ENCODE data around the gene MDP1. TPM values are rescaled to one million over a fixed set of nuclear protein-coding genes. Genes with fewer than 3 reads are reported as not detected.
"Not testable (repeated sequence)": the region's sequence is repeated elsewhere in the genome, so short reads cannot be mapped to it uniquely, and the experiment has no call there.

MDP1 gene
- total RNA-seq, 1 experiment from 2014 or later = 18.8 TPM

DNA sequence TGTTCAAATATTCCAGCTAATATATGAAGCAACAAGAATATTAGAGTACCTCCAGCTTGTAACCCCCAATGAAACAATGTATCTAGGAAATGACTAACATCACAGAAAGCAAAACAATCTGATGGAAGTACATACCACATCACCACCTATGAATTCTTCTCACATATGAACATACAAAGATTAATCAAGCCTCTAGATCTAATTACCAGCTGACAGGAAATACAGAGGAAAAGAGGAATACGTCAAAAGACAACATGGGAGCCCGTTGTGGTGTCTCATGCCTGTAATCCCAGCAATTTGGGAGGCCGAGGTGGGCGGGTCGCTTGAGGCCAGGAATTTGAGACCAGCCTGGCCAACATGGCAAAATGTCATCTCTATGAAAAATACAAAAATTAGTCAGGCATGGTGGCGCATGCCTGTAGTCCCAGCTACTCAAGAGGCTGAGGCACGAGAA lies 8.8 kb upstream of the MDP1 start:
- Mint-ChIP-seq H3K27ac (peak overlapping the region in 1 of 3 experiments; percentile 65; a peak in 3 of 7 replicates), H3K36me3 (ENCODE audit: insufficient read depth in 1 of 3, low read depth in 3 of 3) (peaks cover 7 to 24% (median 18%) of the 10 kb centered on the region in 3 experiments; a peak in 6 of 7 replicates), H3K4me1 (no peaks in the 10 kb centered on the region), H3K9me3 (no peaks in the 10 kb centered on the region), H3K4me3 (no peak overlapping the region), H3K27me3 (ENCODE audit: low read depth) (no peaks in the 10 kb centered on the region)
- no peaks in the 10 kb centered on the region for H3K4me1 ChIP-seq (ENCODE audit: insufficient read depth, low read length)
- WGBS (ENCODE audit: extremely low coverage, insufficient read length, low lambda C conversion rate) = no CpG with 5 or more reads among the region's 7 CpGs
- no peak for DNase-seq
- no peak overlapping the region for H2AK5ac ChIP-seq (ENCODE audit: insufficient read length, low read length)
- H3K23me2 ChIP-seq (ENCODE audit: insufficient read length, low read depth, low read length, poor library complexity, severe bottlenecking) = no peaks in the 10 kb centered on the region
- H3K9ac ChIP-seq (ENCODE audit: extremely low read depth, insufficient read length, low read length) = no peak overlapping the region
- no peak overlapping the region for H3K23ac ChIP-seq (ENCODE audit: insufficient read length, low read depth, low read length)
- no peaks in the 10 kb centered on the region for H4K20me1 ChIP-seq (ENCODE audit: control insufficient read depth, insufficient read depth, insufficient read length)
- peaks cover 5% of the 10 kb centered on the region; the same call in 1 of the 2 replicates for H3K79me2 ChIP-seq (ENCODE audit: insufficient read depth, low read length)
- no peak overlapping the region for H2BK5ac ChIP-seq (ENCODE audit: insufficient read length, low read length)
- H3K27me3 ChIP-seq (ENCODE audit: insufficient read depth, low read length) = no peaks in the 10 kb centered on the region
- H2AFZ ChIP-seq (ENCODE audit: low read length) = no peak overlapping the region
- H4K91ac ChIP-seq (ENCODE audit: insufficient read length, low read depth, low read length) = no peak overlapping the region
- no peak overlapping the region for H2BK120ac ChIP-seq (ENCODE audit: low read depth, low read length, poor library complexity, severe bottlenecking)
- H3K79me1 ChIP-seq (ENCODE audit: insufficient read depth, low read depth, low read length, poor library complexity, severe bottlenecking) = peaks cover 15% of the 10 kb centered on the region
- TF ChIP-seq, protein P1, sequence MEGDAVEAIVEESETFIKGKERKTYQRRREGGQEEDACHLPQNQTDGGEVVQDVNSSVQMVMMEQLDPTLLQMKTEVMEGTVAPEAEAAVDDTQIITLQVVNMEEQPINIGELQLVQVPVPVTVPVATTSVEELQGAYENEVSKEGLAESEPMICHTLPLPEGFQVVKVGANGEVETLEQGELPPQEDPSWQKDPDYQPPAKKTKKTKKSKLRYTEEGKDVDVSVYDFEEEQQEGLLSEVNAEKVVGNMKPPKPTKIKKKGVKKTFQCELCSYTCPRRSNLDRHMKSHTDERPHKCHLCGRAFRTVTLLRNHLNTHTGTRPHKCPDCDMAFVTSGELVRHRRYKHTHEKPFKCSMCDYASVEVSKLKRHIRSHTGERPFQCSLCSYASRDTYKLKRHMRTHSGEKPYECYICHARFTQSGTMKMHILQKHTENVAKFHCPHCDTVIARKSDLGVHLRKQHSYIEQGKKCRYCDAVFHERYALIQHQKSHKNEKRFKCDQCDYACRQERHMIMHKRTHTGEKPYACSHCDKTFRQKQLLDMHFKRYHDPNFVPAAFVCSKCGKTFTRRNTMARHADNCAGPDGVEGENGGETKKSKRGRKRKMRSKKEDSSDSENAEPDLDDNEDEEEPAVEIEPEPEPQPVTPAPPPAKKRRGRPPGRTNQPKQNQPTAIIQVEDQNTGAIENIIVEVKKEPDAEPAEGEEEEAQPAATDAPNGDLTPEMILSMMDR (conservative IDR thresholded peaks at IDR 0.05) = no peak
- no peak overlapping the region for H3K4ac ChIP-seq (ENCODE audit: low read depth, low read length)
- H3K27ac ChIP-seq (ENCODE audit: insufficient read length, low read depth, low read length) = no peak overlapping the region
- H4K5ac ChIP-seq (ENCODE audit: insufficient read length, low read depth, low read length) = no peak overlapping the region
- H3K9me3 ChIP-seq (ENCODE audit: control insufficient read depth, low read depth, low read length) = no peaks in the 10 kb centered on the region
- no peak overlapping the region for H3K4me2 ChIP-seq (ENCODE audit: insufficient read depth, insufficient read length, low read length)
- H2BK15ac ChIP-seq (ENCODE audit: low read depth, low read length) = no peak overlapping the region
- H2BK20ac ChIP-seq (ENCODE audit: low read depth, low read length, poor library complexity, severe bottlenecking) = no peak overlapping the region
- no peak overlapping the region for H4K8ac ChIP-seq (replicated peaks; ENCODE audit: insufficient read length, low read depth, low read length)
- no peak overlapping the region for H3T11ph ChIP-seq (ENCODE audit: low read length)
- H3K14ac ChIP-seq (ENCODE audit: insufficient read depth, low read length) = no peak overlapping the region
- H3K18ac ChIP-seq (ENCODE audit: insufficient read length, low read depth, low read length) = no peak overlapping the region
- no peak overlapping the region for H2BK12ac ChIP-seq (ENCODE audit: insufficient read length, low read depth, low read length)
- no peak overlapping the region for H3K56ac ChIP-seq (ENCODE audit: insufficient read length, low read depth, low read length)

GRCh38 chr14:24222987-24223386 lies 7.1 kb upstream of the MDP1 start:
- H3K4ac ChIP-seq (ENCODE audit: low read depth, low read length); H3K23me2 ChIP-seq (ENCODE audit: insufficient read length, low read depth, low read length, poor library complexity, severe bottlenecking); H3K79me2 ChIP-seq (ENCODE audit: insufficient read depth, low read length); H3K27ac ChIP-seq (ENCODE audit: insufficient read length, low read depth, low read length); H3T11ph ChIP-seq (ENCODE audit: low read length); H4K8ac ChIP-seq (replicated peaks; ENCODE audit: insufficient read length, low read depth, low read length); H3K4me2 ChIP-seq (ENCODE audit: insufficient read depth, insufficient read length, low read length); H3K23ac ChIP-seq (ENCODE audit: insufficient read length, low read depth, low read length); H3K14ac ChIP-seq (ENCODE audit: insufficient read depth, low read length); H2BK15ac ChIP-seq (ENCODE audit: low read depth, low read length); H4K91ac ChIP-seq (ENCODE audit: insufficient read length, low read depth, low read length); H3K4me3 Mint-ChIP-seq; H3K9me3 Mint-ChIP-seq; H4K5ac ChIP-seq (ENCODE audit: insufficient read length, low read depth, low read length); H3K27me3 ChIP-seq (ENCODE audit: insufficient read depth, low read length); H2BK12ac ChIP-seq (ENCODE audit: insufficient read length, low read depth, low read length); H2BK20ac ChIP-seq (ENCODE audit: low read depth, low read length, poor library complexity, severe bottlenecking); H4K20me1 ChIP-seq (ENCODE audit: control insufficient read depth, insufficient read depth, insufficient read length); H3K27ac Mint-ChIP-seq; H3K4me1 ChIP-seq (ENCODE audit: insufficient read depth, low read length); H3K4me1 Mint-ChIP-seq; H2AFZ ChIP-seq (ENCODE audit: low read length); H3K9me3 ChIP-seq (ENCODE audit: control insufficient read depth, low read depth, low read length); H3K18ac ChIP-seq (ENCODE audit: insufficient read length, low read depth, low read length); H3K9ac ChIP-seq (ENCODE audit: extremely low read depth, insufficient read length, low read length); DNase-seq; H2BK5ac ChIP-seq (ENCODE audit: insufficient read length, low read length); H3K56ac ChIP-seq (ENCODE audit: insufficient read length, low read depth, low read length); H2AK5ac ChIP-seq (ENCODE audit: insufficient read length, low read length); H3K27me3 Mint-ChIP-seq (ENCODE audit: low read depth); H2BK120ac ChIP-seq (ENCODE audit: low read depth, low read length, poor library complexity, severe bottlenecking): not testable (repeated sequence)
- WGBS (ENCODE audit: extremely low coverage, insufficient read length, low lambda C conversion rate) = no CpG with 5 or more reads among the region's 4 CpGs
- H3K36me3 Mint-ChIP-seq (ENCODE audit: insufficient read depth in 1 of 3, low read depth in 3 of 3) = peaks cover 5 to 19% (median 13%) of the 10 kb centered on the region in 3 experiments; a peak in 5 of 7 replicates
- H3K79me1 ChIP-seq (ENCODE audit: insufficient read depth, low read depth, low read length, poor library complexity, severe bottlenecking) = peaks cover 11% of the 10 kb centered on the region
